B cell (primary cell): Measurements from ENCODE around the gene MOGAT2. TPM values are rescaled to one million over a fixed set of nuclear protein-coding genes. Genes with fewer than 3 reads are reported as not detected.

Experiments used
- ATAC-seq: fragments of 200-7000 bp; cut with Tn5 transposase; one replicate; pipeline ENCODE4 v1.10.0; 2021; ENCODE audit warnings: low read depth, mild to moderate bottlenecking, moderate number of reproducible peaks, moderate library complexity
- CTCF ChIA-PET: fragments of 350-600 bp; sonication (Branson Sonifier 250); formaldehyde crosslinking; loops from one replicate; lab custom pipeline; 2021; ENCODE audit warnings: antibody characterized with exemption, inconsistent platforms; lab: Charles Lee
- POLR2A ChIA-PET: fragments of 350-600 bp; sonication (Branson Sonifier 250); formaldehyde crosslinking; loops from one replicate; lab custom pipeline; 2021; ENCODE audit warnings: antibody characterized with exemption; lab: Charles Lee
- DNase-seq: peaks from one replicate; pipeline ENCODE4 v3.0.0; 2013
- H2AFZ ChIP-seq: 2 replicates; pipeline ENCODE4 v1.6.1; 2012; ENCODE audit warnings: mild to moderate bottlenecking, low read depth, low read length; ENCODE audit not compliant: insufficient read depth, poor library complexity, severe bottlenecking
- H3K27ac ChIP-seq, 2 donors: 1 replicate in 1 of 2; 2 replicates in 1 of 2; pipeline ENCODE4 v1.5.1; 2012 to 2013; ENCODE audit warnings: low read length in 2 of 2, mild to moderate bottlenecking in 2 of 2, moderate library complexity in 1 of 2
- H3K27me3 ChIP-seq, 4 experiments: fragments of 200-600 bp in 1 of 4; sonication (generic) in 1 of 4; replicated peaks in 1 of 4; 1 replicate in 2 of 4; 2 replicates in 2 of 4; pipeline versions ENCODE4 v1.6.1 to v1.7.0; 2013 to 2016; ENCODE audit warnings: low read length in 3 of 4, mild to moderate bottlenecking in 2 of 4, mixed read lengths in 1 of 4, moderate library complexity in 1 of 4; ENCODE audit not compliant: insufficient read depth in 4 of 4, control insufficient read depth in 3 of 4; ENCODE audit errors: control extremely low read depth in 1 of 4
- H3K36me3 ChIP-seq, 2 experiments: replicated peaks in 1 of 2; 1 replicate in 1 of 2; 2 replicates in 1 of 2; pipeline versions ENCODE4 v1.6.1 to v1.7.1; 2013; ENCODE audit warnings: low read length in 1 of 2; ENCODE audit not compliant: insufficient read depth in 2 of 2, control insufficient read depth in 1 of 2; ENCODE audit errors: control extremely low read depth in 1 of 2, extremely low read depth in 1 of 2
- H3K4me1 ChIP-seq, 2 donors: fragments of 200-600 bp in 1 of 2; sonication (generic) in 1 of 2; 1 replicate in 1 of 2; 2 replicates in 1 of 2; pipeline versions ENCODE4 v1.5.1 to v1.6.1; 2013 to 2017; ENCODE audit warnings: low read length in 2 of 2; ENCODE audit not compliant: control insufficient read depth in 2 of 2, insufficient read depth in 2 of 2
- H3K4me2 ChIP-seq: replicated peaks from 2 replicates; pipeline ENCODE3; 2012; ENCODE audit warnings: mild to moderate bottlenecking, low read depth, low read length; ENCODE audit not compliant: poor library complexity, severe bottlenecking
- H3K4me3 ChIP-seq, 5 experiments: fragments of 200-600 bp in 1 of 5; sonication (generic) in 1 of 5; 1 replicate in 3 of 5; 2 replicates in 2 of 5; pipeline versions ENCODE4 v1.5.1 to v1.7.0; 2011 to 2016; ENCODE audit warnings: low read length in 4 of 5, mild to moderate bottlenecking in 4 of 5, low read depth in 2 of 5, control low read depth in 1 of 5, moderate library complexity in 1 of 5; ENCODE audit not compliant: insufficient read depth in 1 of 5; ENCODE audit errors: control extremely low read depth in 1 of 5, extremely low read depth in 1 of 5
- H3K79me2 ChIP-seq: fragments of 200-600 bp; sonication (generic); one replicate; pipeline ENCODE4 v1.6.0; 2016; ENCODE audit warnings: low read length; ENCODE audit not compliant: control insufficient read depth, insufficient read depth
- H3K9ac ChIP-seq: fragments of 200-600 bp; sonication (generic); 2 replicates; pipeline ENCODE4 v1.6.1; 2017; ENCODE audit warnings: mild to moderate bottlenecking, low read length, moderate library complexity
- H3K9me3 ChIP-seq, 3 donors: one replicate each; pipeline versions ENCODE4 v1.6.1 to v1.7.1; 2013; ENCODE audit warnings: low read length in 2 of 3; ENCODE audit not compliant: control insufficient read depth in 2 of 3, insufficient read depth in 1 of 3; ENCODE audit errors: control extremely low read depth in 1 of 3
- H4K20me1 ChIP-seq: 2 replicates; pipeline ENCODE4 v1.6.0; 2012; ENCODE audit warnings: mild to moderate bottlenecking, low read length; ENCODE audit not compliant: insufficient read depth, control insufficient read depth, poor library complexity, severe bottlenecking
- H3K27ac Mint-ChIP-seq: one replicate; pipeline ENCODE4 v1.8.0; 2021; ENCODE audit warnings: mixed read lengths
- H3K27me3 Mint-ChIP-seq: one replicate; pipeline ENCODE4 v1.8.0; 2021; ENCODE audit warnings: mixed read lengths
- H3K4me1 Mint-ChIP-seq: one replicate; pipeline ENCODE4 v1.8.0; 2021; ENCODE audit warnings: mixed read lengths
- H3K4me3 Mint-ChIP-seq: one replicate; pipeline ENCODE4 v1.8.0; 2021; ENCODE audit warnings: mixed read lengths
- H3K9me3 Mint-ChIP-seq: one replicate; pipeline ENCODE4 v1.8.0; 2022; ENCODE audit warnings: mixed read lengths; ENCODE audit not compliant: insufficient read depth
- CTCF ChIP-seq: fragments of 200-600 bp; IDR thresholded peaks from one replicate; pipeline ENCODE4 v1.8.0; 2022; ENCODE audit warnings: antibody characterized with exemption, mild to moderate bottlenecking
- EZH2 ChIP-seq: IDR thresholded peaks from 2 replicates; pipeline ENCODE4 v1.6.1; 2012; ENCODE audit warnings: borderline replicate concordance, low read depth, mild to moderate bottlenecking, moderate library complexity, low read length; ENCODE audit not compliant: insufficient read depth, poor library complexity, severe bottlenecking
- WGBS: methylation state at CpG from one replicate; pipeline ENCODE4 v1.1.5; 2013; ENCODE audit warnings: missing lambda C conversion rate; ENCODE audit not compliant: insufficient coverage; 5-methylcytosine and 5-hydroxymethylcytosine counted together
- intact Hi-C: fragments of 100-400 bp; cut with micrococcal nuclease; formaldehyde crosslinking; loops from one replicate; pipeline ENCODE4 v1.10.0; 2022
- polyA plus RNA-seq: library from polyadenylated mRNA; depleted of rRNA; stranded (reverse); fragments of >200 nt; gene quantifications from 2 replicates; pipeline ENCODE4 v1.2.3, GENCODE V29; 2012
- total RNA-seq, 2 donors: library from RNA; stranded (reverse); fragments of 120-200 nt in 1 of 2; gene quantifications; 1 replicate in 1 of 2; 2 replicates in 1 of 2; pipeline versions ENCODE4 v1.2.3 to v1.2.4, GENCODE V29; 2013 to 2022

MOGAT2 gene
- total and polyA plus RNA-seq, 2 donors (not counting 1 experiment from before 2014, with no cell fraction given), result not detected

- Histone ChIP-seq H3K9ac (no peak overlapping the region), H3K4me2 (no peak overlapping the region), H2AFZ (no peak overlapping the region), H3K27ac (no peak overlapping the region), H3K36me3 (no peaks in the 10 kb centered on the region), H3K4me3 (no peak overlapping the region), H3K9me3 (no peaks in the 10 kb centered on the region), H3K27me3 (peaks cover 0 to 13% (median 0%) of the 10 kb centered on the region in 4 experiments), H3K4me1 (no peaks in the 10 kb centered on the region), H4K20me1 (no peaks in the 10 kb centered on the region), H3K79me2 (no peaks in the 10 kb centered on the region)
- Mint-ChIP-seq H3K9me3 (no peaks in the 10 kb centered on the region), H3K4me3 (no peak overlapping the region), H3K27ac (no peak overlapping the region), H3K4me1 (no peaks in the 10 kb centered on the region), H3K27me3 (peaks cover 15% of the 10 kb centered on the region)
- TF ChIP-seq CTCF, result no peak
- no peak for TF ChIP-seq EZH2
- ChIA-PET CTCF (interaction anchor here (1.9 kb wide), 2 partner anchors 7 to 10 kb away, joined by 7 to 9 read pairs; no protein-coding TSS in a partner anchor), POLR2A (no interaction called here)
- WGBS, result no CpG with 5 or more reads among the region's 2 CpGs
- intact Hi-C loops, result no loop called here
- no peak for ATAC-seq
- no peak for DNase-seq
Observed at GRCh38 chr11:75715688-75716087, 1.9 kb upstream of the MOGAT2 start.

- H3K27ac ChIP-seq, result no peak overlapping the region
- no peak overlapping the region for H3K9ac ChIP-seq
- ChIA-PET CTCF (no interaction called here), POLR2A (no interaction called here)
- H3K36me3 ChIP-seq, result no peaks in the 10 kb centered on the region
- Mint-ChIP-seq H3K27me3 (peaks cover 10% of the 10 kb centered on the region), H3K27ac (no peak overlapping the region), H3K9me3 (no peaks in the 10 kb centered on the region), H3K4me1 (no peaks in the 10 kb centered on the region), H3K4me3 (no peak overlapping the region)
- no peaks in the 10 kb centered on the region for H3K9me3 ChIP-seq
- DNase-seq (no peak), ATAC-seq (no peak)
- no peak overlapping the region for H3K4me3 ChIP-seq
- H2AFZ ChIP-seq, result no peak overlapping the region
- H3K4me1 ChIP-seq, result no peaks in the 10 kb centered on the region
- no peaks in the 10 kb centered on the region for H4K20me1 ChIP-seq
- no peak overlapping the region for H3K4me2 ChIP-seq
- no peaks in the 10 kb centered on the region for H3K79me2 ChIP-seq
- peaks cover 0 to 12% (median 0%) of the 10 kb centered on the region in 4 experiments for H3K27me3 ChIP-seq
- intact Hi-C loops, result no loop called here
- 97% methylated on average over 3 of the region's 3 CpGs for WGBS
- TF ChIP-seq EZH2, result no peak
- TF ChIP-seq CTCF, result no peak
Observed at GRCh38 chr11:75716659-75717058, 979 bp upstream of the MOGAT2 start.
